ENCODE data around the gene CEP152. TPM values are rescaled to one million over a fixed set of nuclear protein-coding genes. Genes with fewer than 3 reads are reported as not detected.

CEP152 gene
- total and polyA plus RNA-seq, 7 donors, result 0.35 to 1.3 (median 0.69) TPM

GRCh38 chr15:48850648-48851047 is 39.8 kb upstream of the CEP152 start:
- ATAC-seq (no peak), DNase-seq (no peak)
- no peak for TF ChIP-seq CTCF (IDR thresholded peaks at IDR 0.05)
- intact Hi-C loops (cut with DNase I), result no loop called here
- Histone ChIP-seq H3K9me3 (no peaks in the 10 kb centered on the region), H3K27me3 (ENCODE audit: insufficient read depth in 3 of 3, low read length in 2 of 3) (no peaks in the 10 kb centered on the region), H3K36me3 (ENCODE audit: insufficient read depth in 1 of 2, low read depth in 1 of 2) (no peaks in the 10 kb centered on the region), H3K4me1 (no peaks in the 10 kb centered on the region), H3K4me3 (no peak overlapping the region), H3K27ac (no peak overlapping the region)
- 38 to 50% (median 46%) methylated on average over 2 of the region's 2 CpGs for WGBS, 3 donors

DNA sequence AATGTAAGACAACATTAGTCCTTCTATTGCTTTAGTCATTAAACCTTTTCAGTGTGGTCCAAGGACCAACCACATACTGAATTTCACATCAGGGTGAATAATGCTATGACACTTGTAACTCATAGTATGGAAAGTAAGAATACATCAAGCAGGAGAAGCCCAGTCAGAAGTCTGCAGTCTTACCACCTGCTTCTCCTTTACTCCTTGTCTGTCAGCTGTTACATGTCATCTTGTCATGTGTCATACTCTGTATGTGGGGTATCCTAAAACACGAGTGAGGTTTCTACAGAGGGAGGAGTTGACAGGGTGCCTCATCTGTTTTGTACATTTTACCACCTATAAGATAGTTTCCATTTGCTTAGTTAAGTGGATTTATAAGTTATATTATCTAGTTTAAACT is 34.3 kb upstream of the CEP152 start:
- DNase-seq, result no peak
- Histone ChIP-seq H3K4me1 (no peaks in the 10 kb centered on the region), H3K27ac (no peak overlapping the region), H3K4me3 (no peak overlapping the region), H3K9me3 (no peaks in the 10 kb centered on the region), H3K27me3 (ENCODE audit: insufficient read depth in 3 of 3, low read length in 2 of 3) (no peaks in the 10 kb centered on the region), H3K36me3 (ENCODE audit: insufficient read depth in 1 of 2, low read depth in 1 of 2) (no peaks in the 10 kb centered on the region)
- ATAC-seq, result no peak
- no peak for TF ChIP-seq CTCF (IDR thresholded peaks at IDR 0.05)
- WGBS, 3 donors, result 35 to 52% (median 46%) methylated on average over 1 of the region's 1 CpG
- intact Hi-C loops (cut with DNase I), result no loop called here

- ATAC-seq (no peak), DNase-seq (no peak)
- Histone ChIP-seq H3K9me3 (no peaks in the 10 kb centered on the region), H3K4me3 (no peak overlapping the region), H3K36me3 (ENCODE audit: insufficient read depth in 1 of 2, low read depth in 1 of 2) (no peaks in the 10 kb centered on the region), H3K4me1 (no peaks in the 10 kb centered on the region), H3K27ac (no peak overlapping the region), H3K27me3 (ENCODE audit: insufficient read depth in 3 of 3, low read length in 2 of 3) (no peaks in the 10 kb centered on the region)
- 75 to 93% (median 93%) methylated on average over 6 of the region's 6 CpGs for WGBS, 3 donors
- no peak for TF ChIP-seq CTCF (IDR thresholded peaks at IDR 0.05)
- intact Hi-C loops (cut with DNase I), result no loop called here
Observed at GRCh38 chr15:48842501-48842900, 31.6 kb upstream of the CEP152 start.

- H3K27me3 ChIP-seq (ENCODE audit: insufficient read depth in 3 of 3, low read length in 2 of 3), result no peaks in the 10 kb centered on the region
- WGBS, 3 donors, result 34 to 43% (median 35%) methylated on average over 5 of the region's 5 CpGs
- no peak for ATAC-seq
- H3K4me3 ChIP-seq, result no peak overlapping the region
- H3K4me1 ChIP-seq, result no peaks in the 10 kb centered on the region
- no peaks in the 10 kb centered on the region for H3K36me3 ChIP-seq (ENCODE audit: insufficient read depth in 1 of 2, low read depth in 1 of 2)
- TF ChIP-seq CTCF (IDR thresholded peaks at IDR 0.05), result no peak
- no peak for DNase-seq
- H3K9me3 ChIP-seq, result peaks cover 6% of the 10 kb centered on the region
- H3K27ac ChIP-seq, result no peak overlapping the region
- intact Hi-C loops (cut with DNase I), result no loop called here
Observed at GRCh38 chr15:48834756-48835155, 23.9 kb upstream of the CEP152 start.

GRCh38 chr15:48833526-48834239 is 22.8 kb upstream of the CEP152 start:
- ATAC-seq (no peak), DNase-seq (no peak)
- Histone ChIP-seq H3K36me3 (ENCODE audit: insufficient read depth in 1 of 2, low read depth in 1 of 2) (no peaks in the 10 kb centered on the region), H3K4me3 (no peak overlapping the region), H3K27ac (no peak overlapping the region), H3K9me3 (peaks cover 6% of the 10 kb centered on the region), H3K27me3 (ENCODE audit: insufficient read depth in 3 of 3, low read length in 2 of 3) (no peaks in the 10 kb centered on the region), H3K4me1 (no peaks in the 10 kb centered on the region)
- TF ChIP-seq CTCF (IDR thresholded peaks at IDR 0.05), result no peak
- intact Hi-C loops (cut with DNase I), result no loop called here
